HepG2 (cell line): ENCODE results near the gene TPD52L2. TPM values are rescaled to one million over a fixed set of nuclear protein-coding genes. Genes with fewer than 3 reads are reported as not detected.
A peak's percentile ranks its signal among the peaks of the same experiment; 100 is the strongest.

Source experiments
- CENPX ChIP-seq: sonication (generic); formaldehyde crosslinking; IDR thresholded peaks from 2 replicates; pipeline ENCODE4 v1.9.0; 2021; ENCODE audit warnings: mild to moderate bottlenecking, missing genetic modification reagents, moderate library complexity
- CREM ChIP-seq, 2 experiments: sonication (generic) in 1 of 2; formaldehyde crosslinking in 1 of 2; IDR thresholded peaks; 2 replicates each; pipeline versions ENCODE4 v1.4.0 to v1.6.1; 2016 to 2020; ENCODE audit warnings: antibody characterized with exemption in 1 of 2, mild to moderate bottlenecking in 1 of 2, missing genetic modification reagents in 1 of 2
- FLYWCH1 ChIP-seq: sonication (generic); formaldehyde crosslinking; IDR thresholded peaks from 2 replicates; pipeline ENCODE4 v1.8.1; 2023; ENCODE audit warnings: mild to moderate bottlenecking, missing genetic modification reagents
- HMGXB4 ChIP-seq, 2 experiments: sonication (generic) in 1 of 2; formaldehyde crosslinking in 1 of 2; IDR thresholded peaks; 2 replicates each; pipeline versions ENCODE4 v1.4.0 to v1.6.1; 2018 to 2020; ENCODE audit warnings: missing genetic modification reagents in 2 of 2, borderline replicate concordance in 1 of 2, low read depth in 1 of 2, mild to moderate bottlenecking in 1 of 2, missing biosample characterization in 1 of 2
- IRF9 ChIP-seq: sonication (generic); formaldehyde crosslinking; IDR thresholded peaks from 2 replicates; pipeline ENCODE4 v1.8.0; 2022; ENCODE audit warnings: missing genetic modification reagents, mild to moderate bottlenecking, borderline replicate concordance
- MED1 ChIP-seq: sonication (generic); formaldehyde crosslinking; IDR thresholded peaks from 2 replicates; pipeline ENCODE4 v1.4.0; 2020; ENCODE audit warnings: missing genetic modification reagents
- MXD3 ChIP-seq: IDR thresholded peaks from 2 replicates; pipeline ENCODE4 v1.6.1; 2016; ENCODE audit warnings: mild to moderate bottlenecking, missing biosample characterization, missing genetic modification reagents
- NR0B2 ChIP-seq: sonication (generic); formaldehyde crosslinking; IDR thresholded peaks from 2 replicates; pipeline ENCODE4 v1.4.0; 2020; ENCODE audit warnings: mild to moderate bottlenecking, missing genetic modification reagents
- PAWR ChIP-seq: sonication (generic); formaldehyde crosslinking; IDR thresholded peaks from 2 replicates; pipeline ENCODE4 v1.4.0; 2020; ENCODE audit warnings: missing genetic modification reagents, mild to moderate bottlenecking, borderline replicate concordance
- TFDP1 ChIP-seq: IDR thresholded peaks from 2 replicates; pipeline ENCODE4 v1.6.1; 2016; ENCODE audit warnings: missing compliant biosample characterization, missing genetic modification reagents, borderline replicate concordance
- ZBTB42 ChIP-seq: sonication (generic); formaldehyde crosslinking; IDR thresholded peaks from 2 replicates; pipeline ENCODE4 v1.5.0; 2020; ENCODE audit warnings: mild to moderate bottlenecking, missing genetic modification reagents
- ZNF576 ChIP-seq: sonication (generic); formaldehyde crosslinking; IDR thresholded peaks from 2 replicates; pipeline ENCODE4 v1.4.0; 2020; ENCODE audit warnings: mild to moderate bottlenecking, missing genetic modification reagents
- ZNF598 ChIP-seq: sonication (generic); formaldehyde crosslinking; IDR thresholded peaks from 2 replicates; pipeline ENCODE4 v1.5.1; 2020; ENCODE audit warnings: mild to moderate bottlenecking, missing genetic modification reagents, borderline replicate concordance
- ZNF704 ChIP-seq: sonication (generic); formaldehyde crosslinking; IDR thresholded peaks from 2 replicates; pipeline ENCODE4 v1.8.1; 2023; ENCODE audit warnings: mild to moderate bottlenecking, inconsistent platforms, moderate library complexity, missing genetic modification reagents, borderline replicate concordance
- ZNF737 ChIP-seq: sonication (generic); formaldehyde crosslinking; IDR thresholded peaks from 2 replicates; pipeline ENCODE4 v1.5.0; 2020; ENCODE audit warnings: missing genetic modification reagents, mild to moderate bottlenecking, borderline replicate concordance
- ZNF766 ChIP-seq: sonication (generic); formaldehyde crosslinking; IDR thresholded peaks from 2 replicates; pipeline ENCODE4 v1.5.0; 2020; ENCODE audit warnings: missing genetic modification reagents, borderline replicate concordance
- polyA plus RNA-seq, 8 experiments: library from polyadenylated mRNA; depleted of rRNA in 3 of 8; stranded (reverse) in 7 of 8; unstranded in 1 of 8; fragments of >200 nt; fragmentation: Illumina TruSeq in 4 of 8; extraction: Trizol in 4 of 8; gene quantifications; 2 replicates each; pipeline versions ENCODE4 v1.2.1 to v1.2.3, GENCODE V29; 2011 to 2016; ENCODE audit warnings: low read depth in 4 of 8, missing spikeins in 1 of 8, mixed read lengths in 1 of 8; ENCODE audit not compliant: insufficient read depth in 1 of 8
- total RNA-seq, 5 experiments: library from RNA; depleted of rRNA; stranded (reverse); fragments of >200 nt; fragmentation: Illumina TruSeq; extraction: Trizol; gene quantifications; 2 replicates each; pipeline ENCODE4 v1.2.3, GENCODE V29; 2016; ENCODE audit warnings: low read depth in 1 of 5

The TPD52L2 gene
- total and polyA plus RNA-seq, 2 of the 13 experiments (the other 11 are each of a cell fraction or from before 2014, with no cell fraction given): 156 to 184 TPM

- TF ChIP-seq IRF9 (CRISPR knock-in tag) (peak; percentile 99), ZBTB42 (CRISPR knock-in tag) (peak; percentile 43; the same call in 1 of the 2 replicates), MXD3 (CRISPR knock-in tag) (peak; percentile 93), FLYWCH1 (CRISPR knock-in tag) (no peak), NR0B2 (CRISPR knock-in tag) (peak; percentile 92), ZNF576 (no peak), ZNF598 (CRISPR knock-in tag) (peak; percentile 68; the same call in 1 of the 2 replicates), ZNF737 (CRISPR knock-in tag) (peak; percentile 78; the same call in 1 of the 2 replicates), TFDP1 (peak; percentile 99), CREM (IDR thresholded peaks at IDR 0.05) (peak; percentile 97), CREM (CRISPR knock-in tag; IDR thresholded peaks at IDR 0.05) (0 out of 2 replicates have a peak, but pooled peaks have one; percentile 32), ZNF704 (CRISPR knock-in tag) (peak; percentile 72; the same call in 1 of the 2 replicates), MED1 (CRISPR knock-in tag) (peak; percentile 88), ZNF766 (peak; percentile 90), CENPX (no peak), HMGXB4 (CRISPR knock-in tag; IDR thresholded peaks at IDR 0.05; ENCODE audit: borderline replicate concordance in 1 of 2, low read depth in 1 of 2) (peak in 1 of 2 experiments; percentile 96), PAWR (CRISPR knock-in tag) (peak; percentile 90; the same call in 1 of the 2 replicates)
Measured at GRCh38 chr20:63864978-63865640, at the start of gene TPD52L2 (continued).
